Endothelial cell of umbilical vein (primary cell): ENCODE results near the gene MRFAP1.

Experiments used
- EZH2 ChIP-seq: IDR thresholded peaks from 2 replicates; pipeline ENCODE4 v1.6.1; 2012; ENCODE audit warnings: borderline replicate concordance, low read depth, mild to moderate bottlenecking, moderate library complexity, low read length, inconsistent platforms; ENCODE audit not compliant: severe bottlenecking
- FOS ChIP-seq: IDR thresholded peaks from 2 replicates; pipeline ENCODE4 v1.6.1; 2011; ENCODE audit warnings: mild to moderate bottlenecking, low read length, moderate library complexity, borderline replicate concordance; ENCODE audit not compliant: insufficient read depth
- GATA2 ChIP-seq: IDR thresholded peaks from 2 replicates; pipeline ENCODE4 v1.7.0; 2011; ENCODE audit warnings: low read depth, mild to moderate bottlenecking, moderate library complexity, mixed read lengths, low read length; ENCODE audit not compliant: insufficient read length, insufficient read depth
- JUN ChIP-seq: IDR thresholded peaks from 2 replicates; pipeline ENCODE4 v1.6.1; 2011; ENCODE audit warnings: borderline replicate concordance, low read depth; ENCODE audit not compliant: insufficient read length, insufficient read depth
- MAX ChIP-seq: IDR thresholded peaks from 2 replicates; pipeline ENCODE4 v1.6.1; 2011; ENCODE audit not compliant: insufficient read depth, insufficient read length
- MYC ChIP-seq: IDR thresholded peaks from one replicate; pipeline ENCODE4 v1.6.1; 2011; ENCODE audit warnings: mild to moderate bottlenecking, low read depth, low read length
- POLR2A ChIP-seq: IDR thresholded peaks from 2 replicates; pipeline ENCODE4 v1.6.1; 2012; ENCODE audit warnings: low read depth, mild to moderate bottlenecking, control low read depth, low read length
- POLR2AphosphoS5 ChIP-seq: IDR thresholded peaks from 2 replicates; pipeline ENCODE4 v1.6.1; 2012; ENCODE audit warnings: low read depth, mild to moderate bottlenecking, control low read depth, low read length, moderate library complexity; ENCODE audit not compliant: insufficient read depth
- TF ChIP-seq, protein P1 (sequence below), 2 donors: IDR thresholded peaks; 1 replicate in 1 of 2; 2 replicates in 1 of 2; pipeline ENCODE4 v1.5.1; 2011; ENCODE audit warnings: low read length in 2 of 2, mild to moderate bottlenecking in 2 of 2, moderate library complexity in 2 of 2, control low read depth in 1 of 2, inconsistent platforms in 1 of 2, low read depth in 1 of 2; ENCODE audit not compliant: insufficient read depth in 1 of 2; ENCODE audit errors: extremely low read depth in 1 of 2

GRCh38 chr4:6641971-6642320 is 1.5 kb downstream of the MRFAP1 start:
- TF ChIP-seq, protein P1, sequence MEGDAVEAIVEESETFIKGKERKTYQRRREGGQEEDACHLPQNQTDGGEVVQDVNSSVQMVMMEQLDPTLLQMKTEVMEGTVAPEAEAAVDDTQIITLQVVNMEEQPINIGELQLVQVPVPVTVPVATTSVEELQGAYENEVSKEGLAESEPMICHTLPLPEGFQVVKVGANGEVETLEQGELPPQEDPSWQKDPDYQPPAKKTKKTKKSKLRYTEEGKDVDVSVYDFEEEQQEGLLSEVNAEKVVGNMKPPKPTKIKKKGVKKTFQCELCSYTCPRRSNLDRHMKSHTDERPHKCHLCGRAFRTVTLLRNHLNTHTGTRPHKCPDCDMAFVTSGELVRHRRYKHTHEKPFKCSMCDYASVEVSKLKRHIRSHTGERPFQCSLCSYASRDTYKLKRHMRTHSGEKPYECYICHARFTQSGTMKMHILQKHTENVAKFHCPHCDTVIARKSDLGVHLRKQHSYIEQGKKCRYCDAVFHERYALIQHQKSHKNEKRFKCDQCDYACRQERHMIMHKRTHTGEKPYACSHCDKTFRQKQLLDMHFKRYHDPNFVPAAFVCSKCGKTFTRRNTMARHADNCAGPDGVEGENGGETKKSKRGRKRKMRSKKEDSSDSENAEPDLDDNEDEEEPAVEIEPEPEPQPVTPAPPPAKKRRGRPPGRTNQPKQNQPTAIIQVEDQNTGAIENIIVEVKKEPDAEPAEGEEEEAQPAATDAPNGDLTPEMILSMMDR (IDR thresholded peaks at IDR 0.05; ENCODE audit: extremely low read depth in 1 of 2, insufficient read depth in 1 of 2, low read depth in 1 of 2, low read length in 2 of 2) = no peak
- TF ChIP-seq EZH2 (no peak), POLR2A (no peak), MAX (no peak), JUN (no peak), GATA2 (no peak), POLR2AphosphoS5 (no peak), MYC (no peak), FOS (no peak)
